AML-193 (cell line): ENCODE data around the gene NT5DC3.

ENCODE experiments used
- DNase-seq, 2 experiments: peaks; one replicate each; lab custom pipeline; 2025; lab: John Stamatoyannopoulos, UW

NT5DC3 gene

GRCh38 chr12:103751600-103751999 lies 89.4 kb downstream of the NT5DC3 start:
- DNase-seq = no peak

DNA sequence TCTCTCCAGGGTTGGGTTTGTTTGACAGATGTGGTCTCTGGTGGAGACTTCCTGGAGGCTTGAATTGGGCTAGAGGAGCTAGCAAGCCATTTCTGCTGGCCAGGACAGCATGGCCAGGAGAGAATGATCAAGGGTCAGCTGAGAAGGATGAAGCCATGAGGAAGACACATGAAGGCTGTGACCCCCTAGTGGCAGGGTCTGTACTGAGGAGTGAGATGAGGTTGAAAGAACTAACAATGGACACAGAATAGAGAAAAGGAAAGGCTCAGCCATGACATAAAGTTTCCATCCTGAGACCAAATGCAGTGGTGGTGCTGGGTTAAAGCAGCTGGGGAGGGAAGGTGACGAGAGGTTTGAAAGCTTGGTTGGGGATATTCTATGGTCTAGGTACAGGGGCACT lies 89.9 kb downstream of the NT5DC3 start:
- no peak for DNase-seq

DNA sequence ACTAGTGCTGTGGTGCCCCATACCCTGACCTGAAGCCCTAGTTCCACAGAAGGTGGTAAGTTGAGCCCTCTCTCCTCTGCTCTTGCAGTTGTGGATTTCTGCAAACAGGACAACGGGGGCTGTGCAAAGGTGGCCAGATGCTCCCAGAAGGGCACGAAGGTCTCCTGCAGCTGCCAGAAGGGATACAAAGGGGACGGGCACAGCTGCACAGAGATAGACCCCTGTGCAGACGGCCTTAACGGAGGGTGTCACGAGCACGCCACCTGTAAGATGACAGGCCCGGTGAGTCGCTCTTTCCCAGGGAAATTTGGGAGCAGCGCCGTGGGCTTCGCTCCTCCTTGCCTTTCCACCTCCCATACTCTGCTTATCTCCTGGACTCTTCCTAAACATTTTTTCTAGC lies 92.2 kb downstream of the NT5DC3 start:
- DNase-seq = no peak

DNA sequence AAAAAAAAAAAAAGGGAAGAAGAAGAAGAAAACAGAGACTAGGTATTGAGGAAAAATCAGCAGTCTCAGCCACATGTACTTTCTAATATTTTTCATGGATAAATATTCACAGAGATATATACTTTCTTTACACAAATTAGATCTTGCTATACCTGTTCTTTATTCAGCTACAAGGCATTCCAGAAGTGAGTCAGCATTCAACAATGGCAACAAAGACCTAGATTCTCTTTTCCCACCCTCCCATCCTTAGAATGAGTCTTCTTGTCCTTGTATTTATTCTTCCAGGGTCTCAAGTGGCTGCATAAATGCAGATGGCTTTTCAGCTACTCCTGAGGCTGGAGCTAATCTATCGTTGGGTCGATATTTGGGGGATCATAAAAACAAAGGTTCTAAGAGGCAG lies 93.0 kb downstream of the NT5DC3 start:
- DNase-seq = no peak

- no peak for DNase-seq
These were observed 95.1 kb downstream of the NT5DC3 start for GRCh38 chr12:103745962-103746361.

DNA sequence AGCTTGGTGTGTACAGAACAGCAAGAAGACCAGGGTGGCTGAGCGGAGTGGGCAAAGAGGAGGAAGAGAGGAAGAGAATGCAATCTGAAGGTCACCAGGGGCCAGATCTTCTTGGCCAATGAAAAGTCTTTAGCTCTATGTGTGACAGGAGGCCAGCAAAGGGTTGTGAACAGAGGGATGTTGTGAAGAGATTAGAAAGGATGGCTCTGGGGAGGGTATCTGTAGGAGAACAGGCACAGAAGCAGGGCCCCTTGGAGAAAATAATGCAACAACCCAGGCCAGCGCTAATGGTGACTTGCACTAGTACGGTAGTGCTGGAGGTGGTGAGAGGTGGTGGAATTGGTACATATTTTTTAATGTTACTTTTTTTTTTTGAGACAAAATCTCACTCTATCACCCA lies 97.2 kb downstream of the NT5DC3 start:
- DNase-seq = no peak

GRCh38 chr12:103742349-103742932 lies 98.6 kb downstream of the NT5DC3 start:
- DNase-seq = no peak

DNA sequence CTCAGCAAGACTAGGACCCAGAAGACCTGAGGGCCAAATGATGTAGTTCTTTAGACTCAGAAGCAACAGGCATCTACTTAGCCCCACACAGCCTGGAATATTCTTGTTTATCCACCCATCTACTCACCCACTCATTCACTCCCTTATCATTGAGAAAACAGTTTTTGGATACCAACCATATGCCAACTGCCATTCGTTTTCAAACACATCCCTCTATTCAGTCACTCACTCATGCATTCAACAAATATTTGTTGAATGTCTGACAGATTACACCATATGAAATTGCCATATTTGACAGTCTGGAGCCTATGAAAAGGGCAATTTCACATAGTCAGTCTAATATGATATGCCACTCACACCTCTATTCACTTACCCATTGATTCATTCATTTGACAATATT lies 103.2 kb downstream of the NT5DC3 start:
- no peak for DNase-seq

DNA sequence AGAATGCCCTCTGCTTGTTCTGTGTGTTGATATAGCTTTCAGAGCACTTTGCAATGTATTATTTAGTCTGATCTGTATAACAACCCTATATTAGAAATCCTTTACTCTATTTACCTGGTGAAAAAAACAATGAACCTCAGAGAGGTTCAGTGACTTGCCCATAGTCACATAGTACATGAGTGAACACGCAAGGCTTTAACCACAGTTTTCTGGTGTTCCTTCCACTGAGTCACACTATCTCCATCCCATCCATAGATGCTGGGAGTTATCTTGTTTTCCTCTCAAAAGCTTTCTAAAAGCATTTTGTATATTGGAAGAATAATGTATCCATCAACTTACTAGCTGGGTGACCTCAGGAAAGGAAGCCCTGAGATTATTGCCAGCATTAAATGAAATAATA lies 104.5 kb downstream of the NT5DC3 start:
- DNase-seq = no peak

GRCh38 chr12:103735291-103735690 lies 105.7 kb downstream of the NT5DC3 start:
- DNase-seq = no peak

- no peak for DNase-seq
These were observed 106.2 kb downstream of the NT5DC3 start for GRCh38 chr12:103734863-103735262.

DNA sequence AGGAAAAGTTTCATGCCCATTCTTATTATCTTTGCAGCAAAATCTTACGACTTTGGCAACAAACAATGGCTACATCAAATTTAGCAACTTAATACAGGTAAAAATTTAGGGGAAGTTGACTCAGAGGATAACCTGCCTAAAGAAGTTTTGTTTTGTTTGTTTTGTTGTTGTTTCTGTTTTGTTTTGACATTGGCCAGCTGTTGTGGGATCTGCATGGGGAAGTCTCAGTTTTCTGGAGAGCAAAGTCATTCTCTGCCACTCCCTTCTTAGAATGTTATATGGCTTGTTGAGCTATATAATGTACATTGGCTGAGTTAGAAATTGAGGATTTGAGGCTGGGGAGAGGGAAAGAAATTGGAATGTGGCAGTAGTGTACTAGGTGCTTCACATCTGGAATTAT lies 109.5 kb downstream of the NT5DC3 start:
- no peak for DNase-seq

DNA sequence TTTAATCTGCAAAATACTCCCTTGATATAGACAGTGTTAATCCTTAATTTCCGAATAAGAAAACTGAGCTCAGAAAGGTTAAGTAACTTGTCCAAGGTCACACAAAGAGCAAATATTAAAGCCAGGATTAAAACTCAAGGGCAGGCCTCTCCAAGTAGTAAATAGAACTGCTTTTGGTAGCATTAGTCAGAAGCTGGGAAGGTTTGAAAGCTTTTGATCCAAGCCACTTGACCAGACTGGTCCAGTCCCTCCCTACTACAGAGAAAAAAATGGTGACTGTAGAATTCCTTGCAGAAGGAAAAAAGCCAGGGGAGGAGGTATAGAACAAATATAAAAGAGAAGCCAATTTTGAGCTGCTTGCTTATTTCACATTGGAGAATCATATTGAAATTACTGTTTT lies 111.5 kb downstream of the NT5DC3 start:
- no peak for DNase-seq

GRCh38 chr12:103728323-103728722 lies 112.7 kb downstream of the NT5DC3 start:
- no peak for DNase-seq

DNA sequence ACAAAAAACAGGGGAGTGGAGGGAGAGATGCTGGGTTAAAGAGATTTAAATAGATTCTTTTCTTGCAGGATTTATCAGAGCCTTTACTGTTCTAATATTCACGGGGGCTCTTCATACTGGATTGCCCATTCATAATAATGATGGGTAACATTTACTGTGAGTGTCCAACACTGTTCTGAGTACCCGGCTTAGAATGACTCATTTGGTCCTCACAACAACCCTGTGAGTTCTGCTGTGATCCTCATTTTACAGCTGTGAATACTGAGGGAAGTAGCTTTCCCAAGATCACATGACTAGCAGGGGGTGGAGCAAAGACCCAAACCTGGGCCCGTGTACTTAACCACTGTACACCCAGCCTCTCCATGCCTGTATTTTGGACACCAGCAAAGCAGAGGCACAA lies 113.4 kb downstream of the NT5DC3 start:
- DNase-seq = no peak

- no peak for DNase-seq
These were observed 115.6 kb downstream of the NT5DC3 start for GRCh38 chr12:103725398-103725797.
